ENCODE results near the gene TOB1.

TOB1 gene

GRCh38 chr17:50850640-50851039 is 15.5 kb downstream of the TOB1 start:
- CTCF ChIA-PET, result interaction anchor here (1.0 to 22.0 kb wide), 8 partner anchors 9 to 114 kb away, joined by 3 to 480 read pairs (median 13); partner anchors contain the start of gene TOB1
- H3K9me3 ChIP-seq (ENCODE audit: control extremely low read depth in 1 of 5, control insufficient read depth in 4 of 5, insufficient read depth in 2 of 5, low read depth in 1 of 5, low read length in 4 of 5), result peaks cover 0 to 9% (median 0%) of the 10 kb centered on the region in 5 experiments
- H3K4me3 ChIP-seq (ENCODE audit: control insufficient read depth in 1 of 7, extremely low read depth in 1 of 7, insufficient read depth in 4 of 7, low read depth in 2 of 7, low read length in 6 of 7), result no peak overlapping the region
- no peak for DNase-seq
- POLR2A ChIA-PET, result interaction anchor here (0.7 to 1.1 kb wide), 2 partner anchors 15 to 170 kb away, joined by 3 read pairs; no protein-coding TSS in a partner anchor
- H3K4me1 ChIP-seq (ENCODE audit: control extremely low read depth in 1 of 4, control insufficient read depth in 4 of 4, insufficient read depth in 4 of 4, low read length in 3 of 4), result peaks cover 0 to 12% (median 2%) of the 10 kb centered on the region in 4 experiments
- peaks cover 0 to 5% (median 0%) of the 10 kb centered on the region in 5 experiments for H3K27me3 ChIP-seq (replicated peaks in 2 of 5; ENCODE audit: control insufficient read depth in 4 of 5, insufficient read depth in 5 of 5, low read length in 4 of 5)
- 98% methylated on average over 4 of the region's 7 CpGs for WGBS (ENCODE audit: insufficient coverage)
- H3K27ac ChIP-seq (ENCODE audit: insufficient read depth in 1 of 2, low read depth in 1 of 2, low read length in 2 of 2, poor library complexity in 1 of 2, severe bottlenecking in 2 of 2), result no peak overlapping the region
- no peaks in the 10 kb centered on the region for H3K36me3 ChIP-seq (ENCODE audit: control insufficient read depth in 4 of 4, insufficient read depth in 4 of 4, low read length in 3 of 4)

- POLR2A ChIA-PET, result no interaction called here
- Histone ChIP-seq H3K4me3 (ENCODE audit: control insufficient read depth in 1 of 7, extremely low read depth in 1 of 7, insufficient read depth in 4 of 7, low read depth in 2 of 7, low read length in 6 of 7) (no peak overlapping the region), H3K27ac (ENCODE audit: insufficient read depth in 1 of 2, low read depth in 1 of 2, low read length in 2 of 2, poor library complexity in 1 of 2, severe bottlenecking in 2 of 2) (no peak overlapping the region), H3K36me3 (ENCODE audit: control insufficient read depth in 4 of 4, insufficient read depth in 4 of 4, low read length in 3 of 4) (no peaks in the 10 kb centered on the region), H3K4me1 (ENCODE audit: control extremely low read depth in 1 of 4, control insufficient read depth in 4 of 4, insufficient read depth in 4 of 4, low read length in 3 of 4) (peaks cover 0 to 12% (median 3%) of the 10 kb centered on the region in 4 experiments), H3K9me3 (ENCODE audit: control extremely low read depth in 1 of 5, control insufficient read depth in 4 of 5, insufficient read depth in 2 of 5, low read depth in 1 of 5, low read length in 4 of 5) (peaks cover 0 to 9% (median 0%) of the 10 kb centered on the region in 5 experiments), H3K27me3 (replicated peaks in 2 of 5; ENCODE audit: control insufficient read depth in 4 of 5, insufficient read depth in 5 of 5, low read length in 4 of 5) (peaks cover 0 to 2% (median 0%) of the 10 kb centered on the region in 5 experiments)
- no CpG with 5 or more reads among the region's 2 CpGs for WGBS (ENCODE audit: insufficient coverage)
- CTCF ChIA-PET, result interaction anchor here (0.7 to 22.0 kb wide), 4 partner anchors 14 to 103 kb away, joined by 3 to 480 read pairs (median 28); partner anchors contain the start of gene TOB1
- peak in 1 of 3 donors; percentile 22 for DNase-seq
Observed at GRCh38 chr17:50848711-50849110, 17.4 kb downstream of the TOB1 start.

- no peaks in the 10 kb centered on the region for H3K36me3 ChIP-seq (ENCODE audit: control insufficient read depth in 4 of 4, insufficient read depth in 4 of 4, low read length in 3 of 4)
- peaks cover 0 to 12% (median 3%) of the 10 kb centered on the region in 4 experiments for H3K4me1 ChIP-seq (ENCODE audit: control extremely low read depth in 1 of 4, control insufficient read depth in 4 of 4, insufficient read depth in 4 of 4, low read length in 3 of 4)
- no peak overlapping the region for H3K27ac ChIP-seq (ENCODE audit: insufficient read depth in 1 of 2, low read depth in 1 of 2, low read length in 2 of 2, poor library complexity in 1 of 2, severe bottlenecking in 2 of 2)
- H3K4me3 ChIP-seq (ENCODE audit: control insufficient read depth in 1 of 7, extremely low read depth in 1 of 7, insufficient read depth in 4 of 7, low read depth in 2 of 7, low read length in 6 of 7), result no peak overlapping the region
- no peak for DNase-seq
- H3K9me3 ChIP-seq (ENCODE audit: control extremely low read depth in 1 of 5, control insufficient read depth in 4 of 5, insufficient read depth in 2 of 5, low read depth in 1 of 5, low read length in 4 of 5), result peaks cover 0 to 9% (median 0%) of the 10 kb centered on the region in 5 experiments
- CTCF ChIA-PET, result interaction anchor here (0.7 to 22.0 kb wide), 7 partner anchors 15 to 104 kb away, joined by 3 to 480 read pairs (median 3); partner anchors contain the start of gene TOB1
- WGBS (ENCODE audit: insufficient coverage), result 92% methylated on average over 3 of the region's 3 CpGs
- peaks cover 0 to 2% (median 0%) of the 10 kb centered on the region in 5 experiments for H3K27me3 ChIP-seq (replicated peaks in 2 of 5; ENCODE audit: control insufficient read depth in 4 of 5, insufficient read depth in 5 of 5, low read length in 4 of 5)
- POLR2A ChIA-PET, result no interaction called here
Observed at GRCh38 chr17:50848039-50848438, 18.1 kb downstream of the TOB1 start.

GRCh38 chr17:50847566-50847965 is 18.6 kb downstream of the TOB1 start:
- H3K27me3 ChIP-seq (replicated peaks in 2 of 5; ENCODE audit: control insufficient read depth in 4 of 5, insufficient read depth in 5 of 5, low read length in 4 of 5), result no peaks in the 10 kb centered on the region
- peaks cover 0 to 9% (median 0%) of the 10 kb centered on the region in 5 experiments for H3K9me3 ChIP-seq (ENCODE audit: control extremely low read depth in 1 of 5, control insufficient read depth in 4 of 5, insufficient read depth in 2 of 5, low read depth in 1 of 5, low read length in 4 of 5)
- POLR2A ChIA-PET, result no interaction called here
- CTCF ChIA-PET, result interaction anchor here (0.8 to 22.0 kb wide), 6 partner anchors 19 to 104 kb away, joined by 3 to 480 read pairs (median 4); no protein-coding TSS in a partner anchor
- H3K36me3 ChIP-seq (ENCODE audit: control insufficient read depth in 4 of 4, insufficient read depth in 4 of 4, low read length in 3 of 4), result no peaks in the 10 kb centered on the region
- WGBS (ENCODE audit: insufficient coverage), result 95% methylated on average over 2 of the region's 4 CpGs
- peaks cover 0 to 11% (median 3%) of the 10 kb centered on the region in 4 experiments for H3K4me1 ChIP-seq (ENCODE audit: control extremely low read depth in 1 of 4, control insufficient read depth in 4 of 4, insufficient read depth in 4 of 4, low read length in 3 of 4)
- H3K27ac ChIP-seq (ENCODE audit: insufficient read depth in 1 of 2, low read depth in 1 of 2, low read length in 2 of 2, poor library complexity in 1 of 2, severe bottlenecking in 2 of 2), result no peak overlapping the region
- no peak for DNase-seq
- no peak overlapping the region for H3K4me3 ChIP-seq (ENCODE audit: control insufficient read depth in 1 of 7, extremely low read depth in 1 of 7, insufficient read depth in 4 of 7, low read depth in 2 of 7, low read length in 6 of 7)

- H3K4me1 ChIP-seq (ENCODE audit: control extremely low read depth in 1 of 4, control insufficient read depth in 4 of 4, insufficient read depth in 4 of 4, low read length in 3 of 4), result peaks cover 0 to 3% (median 0%) of the 10 kb centered on the region in 4 experiments
- no peak overlapping the region for H3K4me3 ChIP-seq (ENCODE audit: control insufficient read depth in 1 of 7, extremely low read depth in 1 of 7, insufficient read depth in 4 of 7, low read depth in 2 of 7, low read length in 6 of 7)
- no peaks in the 10 kb centered on the region for H3K27me3 ChIP-seq (replicated peaks in 2 of 5; ENCODE audit: control insufficient read depth in 4 of 5, insufficient read depth in 5 of 5, low read length in 4 of 5)
- CTCF ChIA-PET, result interaction anchor here (0.7 to 8.4 kb wide), 11 partner anchors 10 to 124 kb away, joined by 3 to 172 read pairs (median 3); no protein-coding TSS in a partner anchor
- DNase-seq, result no peak
- POLR2A ChIA-PET, result interaction anchor here (1.3 kb wide), 1 partner anchor 21 kb away, joined by 3 read pairs; the partner anchor contains the start of gene TOB1
- peaks cover 0 to 9% (median 0%) of the 10 kb centered on the region in 5 experiments for H3K9me3 ChIP-seq (ENCODE audit: control extremely low read depth in 1 of 5, control insufficient read depth in 4 of 5, insufficient read depth in 2 of 5, low read depth in 1 of 5, low read length in 4 of 5)
- no peaks in the 10 kb centered on the region for H3K36me3 ChIP-seq (ENCODE audit: control insufficient read depth in 4 of 4, insufficient read depth in 4 of 4, low read length in 3 of 4)
- no peak overlapping the region for H3K27ac ChIP-seq (ENCODE audit: insufficient read depth in 1 of 2, low read depth in 1 of 2, low read length in 2 of 2, poor library complexity in 1 of 2, severe bottlenecking in 2 of 2)
- WGBS (ENCODE audit: insufficient coverage), result 96% methylated on average over 5 of the region's 12 CpGs
Observed at GRCh38 chr17:50845240-50846147, 20.7 kb downstream of the TOB1 start.

- no peak overlapping the region for H3K4me3 ChIP-seq (ENCODE audit: control insufficient read depth in 1 of 7, extremely low read depth in 1 of 7, insufficient read depth in 4 of 7, low read depth in 2 of 7, low read length in 6 of 7)
- ChIA-PET CTCF (interaction anchor here (0.7 to 8.4 kb wide), 12 partner anchors 8 to 203 kb away, joined by 3 to 172 read pairs (median 4); no protein-coding TSS in a partner anchor), POLR2A (interaction anchor here (0.7 to 1.3 kb wide), 2 partner anchors 8 to 22 kb away, joined by 3 read pairs; partner anchors contain the start of gene TOB1)
- H3K27ac ChIP-seq (ENCODE audit: insufficient read depth in 1 of 2, low read depth in 1 of 2, low read length in 2 of 2, poor library complexity in 1 of 2, severe bottlenecking in 2 of 2), result no peak overlapping the region
- H3K4me1 ChIP-seq (ENCODE audit: control extremely low read depth in 1 of 4, control insufficient read depth in 4 of 4, insufficient read depth in 4 of 4, low read length in 3 of 4), result peaks cover 0 to 3% (median 0%) of the 10 kb centered on the region in 4 experiments
- H3K9me3 ChIP-seq (ENCODE audit: control extremely low read depth in 1 of 5, control insufficient read depth in 4 of 5, insufficient read depth in 2 of 5, low read depth in 1 of 5, low read length in 4 of 5), result peaks cover 0 to 9% (median 0%) of the 10 kb centered on the region in 5 experiments
- H3K36me3 ChIP-seq (ENCODE audit: control insufficient read depth in 4 of 4, insufficient read depth in 4 of 4, low read length in 3 of 4), result no peaks in the 10 kb centered on the region
- DNase-seq, result no peak
- 93% methylated on average over 14 of the region's 14 CpGs for WGBS (ENCODE audit: insufficient coverage)
- no peaks in the 10 kb centered on the region for H3K27me3 ChIP-seq (replicated peaks in 2 of 5; ENCODE audit: control insufficient read depth in 4 of 5, insufficient read depth in 5 of 5, low read length in 4 of 5)
Observed at GRCh38 chr17:50844117-50844700, 21.9 kb downstream of the TOB1 start.

Measured in common myeloid progenitor, CD34-positive (primary cell).